SU-DHL-6 (cell line): ENCODE data around the gene HS3ST6.

Source experiments
- H2AFZ ChIP-seq: fragments of 200-600 bp; sonication (generic); 2 replicates; pipeline ENCODE4 v1.6.1; 2014; ENCODE audit warnings: low read depth, mild to moderate bottlenecking, moderate library complexity, mixed read lengths, antibody characterized with exemption, low read length; ENCODE audit not compliant: severe bottlenecking
- H3F3A ChIP-seq: fragments of 200-600 bp; shearing (Covaris generic); 2 replicates; pipeline ENCODE4 v1.6.0; 2016; ENCODE audit warnings: antibody characterized with exemption, mild to moderate bottlenecking; ENCODE audit not compliant: insufficient read depth
- H3K27ac ChIP-seq: fragments of 200-600 bp; sonication (generic); 2 replicates; pipeline ENCODE4 v1.5.1; 2016; ENCODE audit warnings: low read depth, mild to moderate bottlenecking, low read length, moderate library complexity, mixed read lengths
- H3K27me3 ChIP-seq: fragments of 200-600 bp; sonication (generic), shearing (Covaris generic); 2 replicates; pipeline ENCODE4 v1.6.0; 2014; ENCODE audit warnings: mild to moderate bottlenecking, low read length
- H3K36me3 ChIP-seq: fragments of 200-600 bp; sonication (generic); 2 replicates; pipeline ENCODE4 v1.6.1; 2014; ENCODE audit warnings: mild to moderate bottlenecking, low read length, mixed read lengths
- H3K4me2 ChIP-seq: fragments of 300-600, 200-600 bp; shearing (Covaris generic), sonication (generic); 2 replicates; pipeline ENCODE4 v1.6.0; 2014; ENCODE audit warnings: low read length, low read depth, mild to moderate bottlenecking; ENCODE audit not compliant: poor library complexity, severe bottlenecking
- H3K4me3 ChIP-seq: fragments of 200-600 bp; sonication (generic); 2 replicates; pipeline ENCODE4 v1.5.1; 2014; ENCODE audit warnings: antibody characterized with exemption, low read length, mild to moderate bottlenecking, mixed read lengths; ENCODE audit not compliant: insufficient read depth, poor library complexity, severe bottlenecking
- H3K79me2 ChIP-seq: fragments of 200-600 bp; sonication (generic); 2 replicates; pipeline ENCODE4 v1.6.1; 2014; ENCODE audit warnings: mild to moderate bottlenecking, low read length, moderate library complexity; ENCODE audit not compliant: insufficient read depth
- H3K9ac ChIP-seq: fragments of 200-600 bp; sonication (generic); 2 replicates; pipeline ENCODE4 v1.7.0; 2014; ENCODE audit warnings: mild to moderate bottlenecking, low read length
- H3K9me2 ChIP-seq: fragments of 200-600 bp; sonication (generic); replicated peaks from 2 replicates; pipeline ENCODE4 v1.6.1; 2014; ENCODE audit warnings: low read length; ENCODE audit not compliant: insufficient read depth
- H3K9me3 ChIP-seq: fragments of 200-600 bp; sonication (generic); 2 replicates; pipeline ENCODE4 v1.6.1; 2014; ENCODE audit warnings: low read length, mixed read lengths; ENCODE audit not compliant: insufficient read depth
- H4K20me1 ChIP-seq: fragments of 200-600 bp; sonication (generic); 2 replicates; pipeline ENCODE4 v1.6.1; 2014; ENCODE audit warnings: low read depth, mild to moderate bottlenecking, antibody characterized with exemption, low read length, moderate library complexity, mixed read lengths
- CTCF ChIP-seq: fragments of 200-600 bp; sonication (generic); IDR thresholded peaks from one replicate; pipeline ENCODE4 v1.5.1; 2017; ENCODE audit warnings: antibody characterized with exemption, mild to moderate bottlenecking, low read length, moderate library complexity; ENCODE audit not compliant: insufficient read depth, poor library complexity, severe bottlenecking
- EZH2phosphoT487 ChIP-seq: fragments of 200-600 bp; sonication (generic), shearing (Covaris generic); conservative IDR thresholded peaks from 2 replicates; pipeline ENCODE4 v1.6.1; 2018; ENCODE audit warnings: mild to moderate bottlenecking, antibody characterized with exemption, low read length, moderate library complexity, mixed read lengths

Gene HS3ST6

GRCh38 chr16:1942810-1943726, 24.9 kb upstream of the HS3ST6 start, which contains the start of gene MSRB1:
Gene MSRB1 (minus strand): TSS chr16:1943199. CDS start chr16:1943156, 43 bp downstream.
- H4K20me1 ChIP-seq = no peaks in the 10 kb centered on the region
- H3K27me3 ChIP-seq = no peaks in the 10 kb centered on the region
- H3K27ac ChIP-seq = no peak within 1 kb of the TSS
- peak within 1 kb of the TSS; percentile 96 for H3K4me3 ChIP-seq
- H3K79me2 ChIP-seq = no peaks in the 10 kb centered on the region
- H3K9me3 ChIP-seq = no peaks in the 10 kb centered on the region
- no peaks in the 10 kb centered on the region for H3K36me3 ChIP-seq
- no peaks in the 10 kb centered on the region for H3F3A ChIP-seq
- H3K9ac ChIP-seq = peak within 1 kb of the TSS; percentile 79
- TF ChIP-seq EZH2phosphoT487 (no peak), CTCF (no peak)
- H3K9me2 ChIP-seq = no peaks in the 10 kb centered on the region
- H3K4me2 ChIP-seq = peak within 1 kb of the TSS; percentile 75
- peak within 1 kb of the TSS; percentile 91 for H2AFZ ChIP-seq

GRCh38 chr16:1942047-1942809, 24.0 kb upstream of the HS3ST6 start:
- H3K79me2 ChIP-seq = no peaks in the 10 kb centered on the region
- H3K9me2 ChIP-seq = no peaks in the 10 kb centered on the region
- H3K9me3 ChIP-seq = no peaks in the 10 kb centered on the region
- H4K20me1 ChIP-seq = no peaks in the 10 kb centered on the region
- no peaks in the 10 kb centered on the region for H3K27me3 ChIP-seq
- peak overlapping the region; percentile 91 for H2AFZ ChIP-seq
- H3K9ac ChIP-seq = peak overlapping the region; percentile 79
- H3F3A ChIP-seq = no peaks in the 10 kb centered on the region
- peak overlapping the region; percentile 75 for H3K4me2 ChIP-seq
- peak overlapping the region; percentile 96 for H3K4me3 ChIP-seq
- H3K36me3 ChIP-seq = no peaks in the 10 kb centered on the region
- H3K27ac ChIP-seq = no peak overlapping the region
- TF ChIP-seq EZH2phosphoT487 (no peak), CTCF (no peak)

- Histone ChIP-seq H3K4me3 (no peak overlapping the region), H3K27ac (no peak overlapping the region), H2AFZ (no peak overlapping the region)
Measured at GRCh38 chr16:1941162-1942046, 23.2 kb upstream of the HS3ST6 start.

More at GRCh38 chr16:1941162-1942046, 23.2 kb upstream of the HS3ST6 start:
- Histone ChIP-seq H4K20me1 (no peaks in the 10 kb centered on the region), H3K36me3 (no peaks in the 10 kb centered on the region), H3K9me2 (no peaks in the 10 kb centered on the region), H3F3A (no peaks in the 10 kb centered on the region), H3K9ac (no peak overlapping the region), H3K79me2 (no peaks in the 10 kb centered on the region), H3K9me3 (no peaks in the 10 kb centered on the region), H3K4me2 (peak overlapping the region; percentile 75), H3K27me3 (no peaks in the 10 kb centered on the region)
- TF ChIP-seq EZH2phosphoT487 (no peak), CTCF (peak; percentile 22)
